HG03460 (cell line): ENCODE data around the gene SPEG.

Experiments
- ATAC-seq: cut with Tn5 transposase; IDR thresholded peaks from one replicate; pipeline ENCODE4 v1.9.1; 2021; ENCODE audit not compliant: unreplicated experiment

Gene SPEG

GRCh38 chr2:219422952-219423534 lies 11.6 kb upstream of the SPEG start:
- no peak for ATAC-seq

GRCh38 chr2:219423652-219424377 lies 10.8 kb upstream of the SPEG start:
- no peak for ATAC-seq

GRCh38 chr2:219425238-219426067 lies 9.2 kb upstream of the SPEG start:
- no peak for ATAC-seq

- ATAC-seq: no peak
Observed at GRCh38 chr2:219426068-219426443, 8.6 kb upstream of the SPEG start.

- no peak for ATAC-seq
Observed at GRCh38 chr2:219426534-219427136, 8.0 kb upstream of the SPEG start.

GRCh38 chr2:219428469-219428868 lies 6.2 kb upstream of the SPEG start:
- no peak for ATAC-seq

- ATAC-seq: no peak
Observed at GRCh38 chr2:219429958-219430606, 4.6 kb upstream of the SPEG start.

- no peak for ATAC-seq
Observed at GRCh38 chr2:219430633-219431615, 3.7 kb upstream of the SPEG start.

- ATAC-seq: no peak
Observed at GRCh38 chr2:219433666-219434467, 776 bp upstream of the SPEG start.

GRCh38 chr2:219434468-219434717 lies 250 bp upstream of the SPEG start:
- no peak for ATAC-seq

- ATAC-seq: no peak
Observed at GRCh38 chr2:219435701-219436100, 1.1 kb downstream of the SPEG start.

GRCh38 chr2:219436491-219436890 lies 1.8 kb downstream of the SPEG start:
- no peak for ATAC-seq

- ATAC-seq: no peak
Observed at GRCh38 chr2:219437141-219437540, 2.5 kb downstream of the SPEG start.

- no peak for ATAC-seq
Observed at GRCh38 chr2:219437690-219438206, 3.1 kb downstream of the SPEG start.

- no peak for ATAC-seq
Observed at GRCh38 chr2:219438453-219438852, 3.8 kb downstream of the SPEG start.

GRCh38 chr2:219439506-219439905 lies 4.9 kb downstream of the SPEG start:
- ATAC-seq: no peak

GRCh38 chr2:219440388-219441256 lies 6.0 kb downstream of the SPEG start:
- ATAC-seq: no peak
